ENCODE results near the gene DDX60.

The DDX60 gene

DNA sequence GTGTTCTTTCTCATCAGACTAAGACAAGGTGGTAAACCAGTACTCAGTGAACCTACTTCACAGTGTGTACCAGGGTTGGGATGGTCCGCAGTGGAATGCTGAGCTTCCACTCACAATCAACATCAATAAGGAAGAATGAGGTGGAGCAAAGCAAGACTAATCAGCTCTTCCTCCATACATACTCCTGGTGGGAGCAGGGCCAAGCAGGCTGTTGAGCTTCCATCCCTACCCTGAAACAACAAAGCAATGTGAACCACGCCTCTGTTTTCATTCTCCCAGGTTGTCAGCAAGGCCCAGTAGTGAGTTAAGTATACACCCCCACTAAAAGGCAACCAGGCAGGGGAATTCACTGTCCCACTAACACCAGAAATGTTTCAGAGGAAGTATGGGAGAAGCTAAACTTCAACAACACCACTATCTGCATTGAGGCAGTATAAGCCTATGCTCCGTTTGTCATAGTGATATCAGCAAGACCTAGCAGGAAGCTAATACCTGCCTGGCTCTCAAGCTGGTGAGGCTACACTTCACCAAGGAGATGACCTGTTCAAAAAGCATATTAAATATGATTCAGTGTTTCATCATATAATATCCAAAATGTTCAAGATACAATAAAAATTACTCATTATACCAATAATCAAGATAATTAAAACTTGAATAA, 109.5 kb downstream of the DDX60 start:
- no peak for DNase-seq (ENCODE audit: low read depth in 2 of 2)

DNA sequence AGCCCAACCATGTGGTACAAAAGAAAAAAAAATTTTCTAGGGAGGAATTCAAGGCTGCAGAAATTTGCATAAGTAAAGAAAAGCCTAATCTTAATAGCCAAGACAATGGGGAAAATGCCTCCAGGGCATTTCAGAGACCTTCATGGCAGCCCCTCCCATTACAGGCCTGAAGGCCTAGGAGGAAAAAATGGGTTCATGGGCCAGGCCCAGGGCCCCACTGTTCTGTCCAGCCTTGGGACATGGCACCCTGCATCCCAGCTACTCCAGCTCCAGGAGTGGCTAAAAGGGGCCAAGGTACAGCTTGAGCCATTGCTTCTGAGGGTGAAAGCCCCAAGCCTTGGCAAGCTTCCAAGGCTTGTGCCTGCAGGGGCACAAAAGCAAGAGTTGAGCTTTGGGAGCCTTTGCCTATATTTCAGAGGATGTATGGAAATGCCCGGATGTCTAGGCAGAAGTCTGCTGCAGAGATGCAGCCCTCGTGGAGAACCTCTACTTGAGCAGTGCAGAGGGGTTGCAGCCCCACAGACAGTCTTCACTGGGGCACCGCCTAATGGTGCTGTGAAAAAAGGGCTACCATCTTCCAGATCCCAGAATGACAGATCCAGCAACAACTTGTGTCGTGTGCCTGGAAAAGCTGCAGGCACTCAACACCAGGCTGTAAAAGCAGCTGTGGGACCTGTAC, 115.2 kb downstream of the DDX60 start:
- no peak for DNase-seq (ENCODE audit: low read depth in 2 of 2)

DNA sequence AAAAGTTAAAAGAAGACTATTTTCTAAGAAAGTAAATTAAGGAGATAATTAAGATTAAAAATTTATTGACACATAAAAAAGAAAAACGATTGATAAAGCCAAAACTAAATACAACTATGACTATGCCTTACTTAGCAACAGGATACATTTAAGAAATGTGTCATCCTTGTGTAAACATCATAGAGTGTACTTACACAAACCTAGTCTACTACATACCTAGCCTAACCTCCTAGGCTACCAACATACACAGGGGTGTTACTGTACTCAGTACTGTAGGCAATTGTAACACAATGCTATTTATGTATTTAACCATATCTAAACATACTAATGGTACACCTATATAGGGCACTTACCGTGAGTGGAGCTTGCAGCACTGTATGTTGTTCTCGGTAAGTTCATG, 117.9 kb downstream of the DDX60 start:
- DNase-seq (ENCODE audit: low read depth in 2 of 2), result no peak

DNA sequence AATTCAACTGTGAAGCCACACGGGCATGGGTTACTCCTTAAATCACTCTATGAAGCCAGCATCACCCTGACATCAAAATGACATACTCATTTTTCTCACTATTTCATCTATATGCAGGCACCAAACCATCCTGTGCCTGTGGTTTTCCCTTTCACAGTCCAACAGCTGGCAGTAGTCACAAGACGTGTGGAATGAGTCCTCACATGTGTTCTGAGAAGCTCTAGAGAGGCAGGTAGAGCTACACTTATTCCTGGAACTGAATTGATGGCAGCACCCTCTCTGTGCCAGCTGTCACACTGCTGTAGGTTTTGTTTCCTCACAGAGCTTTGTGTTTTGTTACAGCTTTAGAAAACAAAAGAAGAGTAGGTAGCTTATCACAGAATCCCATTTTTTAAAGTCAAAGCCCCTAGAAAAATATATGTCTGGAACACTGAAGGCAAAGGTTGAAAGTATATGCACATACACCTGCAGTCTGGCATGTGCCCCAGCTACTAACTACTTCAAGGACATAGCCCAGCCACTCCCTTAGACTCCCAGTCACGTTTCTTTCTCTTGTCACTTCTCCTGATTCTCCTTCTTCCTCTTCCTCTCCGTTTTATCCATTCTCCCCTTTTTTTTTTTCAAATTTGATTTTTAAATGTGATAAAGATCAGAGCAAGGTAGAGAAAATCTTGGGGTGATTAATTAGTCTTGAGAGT, 119.1 kb downstream of the DDX60 start:
- DNase-seq (ENCODE audit: low read depth in 2 of 2), result no peak

DNA sequence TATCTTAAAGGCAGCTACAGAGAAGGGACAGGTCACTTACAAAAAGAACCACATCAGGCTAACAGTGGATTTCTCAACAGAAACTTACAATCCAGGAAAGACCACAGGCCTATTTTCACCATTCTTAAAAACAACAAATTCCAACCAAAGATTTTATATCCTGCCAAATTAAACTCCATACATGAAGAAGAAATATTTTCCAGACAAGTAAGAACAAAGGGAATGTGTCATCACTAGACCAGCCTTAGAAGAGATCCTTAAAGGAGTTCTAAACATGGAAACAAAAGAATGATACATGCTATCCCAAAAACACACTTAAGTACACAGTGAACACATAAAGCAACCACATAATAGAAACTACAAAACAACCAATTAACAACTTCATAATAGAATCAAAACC, 120.6 kb downstream of the DDX60 start:
- DNase-seq (ENCODE audit: low read depth in 2 of 2), result peak in 1 of 2 experiments; percentile 6

GRCh38 chr4:168188754-168189153, 129.8 kb downstream of the DDX60 start:
- no peak for DNase-seq (ENCODE audit: low read depth in 2 of 2)

- DNase-seq (ENCODE audit: low read depth in 2 of 2), result peak in 1 of 2 experiments; percentile 23
Measured at GRCh38 chr4:168183717-168184571, 134.6 kb downstream of the DDX60 start.

GRCh38 chr4:168177546-168178149, 140.9 kb downstream of the DDX60 start:
- DNase-seq (ENCODE audit: low read depth in 2 of 2), result no peak

- DNase-seq (ENCODE audit: low read depth in 2 of 2), result no peak
Measured at GRCh38 chr4:168174308-168174707, 144.2 kb downstream of the DDX60 start.

- DNase-seq (ENCODE audit: low read depth in 2 of 2), result no peak
Measured at GRCh38 chr4:168167714-168168284, 150.8 kb downstream of the DDX60 start.
